GM12874 (cell line): ENCODE data around the gene PTPRT.

Experiments
- TF ChIP-seq, protein P1 (sequence below): IDR thresholded peaks from 2 replicates; pipeline ENCODE4 v1.5.1; 2011; ENCODE audit warnings: low read depth, mild to moderate bottlenecking, control low read depth, low read length, moderate library complexity; ENCODE audit not compliant: insufficient read depth

PTPRT gene

DNA sequence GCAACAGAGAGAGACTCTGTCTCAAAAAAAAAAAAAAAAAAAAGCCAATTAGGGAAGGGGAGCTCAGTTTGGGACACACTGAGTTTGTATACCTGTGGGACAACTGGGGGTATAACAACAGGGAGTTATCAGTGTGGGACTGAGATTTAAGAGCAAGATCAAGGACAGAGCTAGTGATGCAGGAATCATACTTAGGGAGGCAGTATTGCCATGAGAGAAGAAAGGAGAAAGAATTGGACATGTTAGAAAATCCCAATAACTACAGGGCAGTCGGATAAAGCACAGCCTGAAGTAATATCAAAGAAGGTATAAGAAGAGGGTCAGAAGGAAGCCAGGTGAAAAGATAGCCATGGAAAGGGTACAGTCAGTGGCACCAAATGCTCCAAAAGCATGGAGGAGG lies 121.2 kb downstream of the PTPRT start:
- TF ChIP-seq, protein P1, sequence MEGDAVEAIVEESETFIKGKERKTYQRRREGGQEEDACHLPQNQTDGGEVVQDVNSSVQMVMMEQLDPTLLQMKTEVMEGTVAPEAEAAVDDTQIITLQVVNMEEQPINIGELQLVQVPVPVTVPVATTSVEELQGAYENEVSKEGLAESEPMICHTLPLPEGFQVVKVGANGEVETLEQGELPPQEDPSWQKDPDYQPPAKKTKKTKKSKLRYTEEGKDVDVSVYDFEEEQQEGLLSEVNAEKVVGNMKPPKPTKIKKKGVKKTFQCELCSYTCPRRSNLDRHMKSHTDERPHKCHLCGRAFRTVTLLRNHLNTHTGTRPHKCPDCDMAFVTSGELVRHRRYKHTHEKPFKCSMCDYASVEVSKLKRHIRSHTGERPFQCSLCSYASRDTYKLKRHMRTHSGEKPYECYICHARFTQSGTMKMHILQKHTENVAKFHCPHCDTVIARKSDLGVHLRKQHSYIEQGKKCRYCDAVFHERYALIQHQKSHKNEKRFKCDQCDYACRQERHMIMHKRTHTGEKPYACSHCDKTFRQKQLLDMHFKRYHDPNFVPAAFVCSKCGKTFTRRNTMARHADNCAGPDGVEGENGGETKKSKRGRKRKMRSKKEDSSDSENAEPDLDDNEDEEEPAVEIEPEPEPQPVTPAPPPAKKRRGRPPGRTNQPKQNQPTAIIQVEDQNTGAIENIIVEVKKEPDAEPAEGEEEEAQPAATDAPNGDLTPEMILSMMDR = no peak

DNA sequence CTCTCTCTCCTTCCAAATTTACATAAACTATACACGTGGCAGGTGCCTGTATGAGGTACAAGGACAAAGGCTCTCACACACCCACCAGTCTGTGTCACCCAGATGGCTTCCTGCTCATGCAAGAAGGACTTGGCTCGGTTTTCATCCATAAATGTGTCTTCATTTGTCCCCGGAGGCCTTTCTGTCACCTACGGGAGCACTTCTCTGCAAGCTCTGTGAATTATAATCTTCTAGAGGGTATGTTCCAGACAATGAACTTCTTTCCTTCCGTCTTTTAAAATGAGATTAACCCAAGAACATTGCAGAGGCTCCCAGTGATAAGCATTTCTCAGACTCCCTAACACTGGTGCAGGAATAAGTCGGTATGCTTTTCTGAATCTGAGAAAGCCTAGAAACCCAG lies 123.6 kb downstream of the PTPRT start:
- TF ChIP-seq, protein P1 = no peak

DNA sequence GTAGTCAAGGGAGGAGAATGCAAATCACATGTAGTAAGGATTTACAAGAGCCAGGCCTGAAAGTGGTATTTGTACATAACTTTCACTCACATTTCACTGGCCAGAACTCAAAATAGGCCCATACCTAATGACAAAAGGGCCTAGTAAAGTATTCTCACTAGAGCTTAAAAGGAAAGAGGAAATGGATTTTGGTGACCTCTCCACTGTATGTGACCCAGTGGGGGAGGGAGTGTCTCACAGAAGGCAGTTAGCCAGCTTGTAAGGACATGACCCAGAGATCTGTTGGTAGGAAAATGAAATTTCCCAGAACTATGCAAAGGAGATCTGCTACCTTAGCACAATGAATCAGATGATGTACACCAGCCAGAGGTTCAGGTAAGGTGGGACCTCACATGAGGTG lies 124.4 kb downstream of the PTPRT start:
- TF ChIP-seq, protein P1 = no peak

DNA sequence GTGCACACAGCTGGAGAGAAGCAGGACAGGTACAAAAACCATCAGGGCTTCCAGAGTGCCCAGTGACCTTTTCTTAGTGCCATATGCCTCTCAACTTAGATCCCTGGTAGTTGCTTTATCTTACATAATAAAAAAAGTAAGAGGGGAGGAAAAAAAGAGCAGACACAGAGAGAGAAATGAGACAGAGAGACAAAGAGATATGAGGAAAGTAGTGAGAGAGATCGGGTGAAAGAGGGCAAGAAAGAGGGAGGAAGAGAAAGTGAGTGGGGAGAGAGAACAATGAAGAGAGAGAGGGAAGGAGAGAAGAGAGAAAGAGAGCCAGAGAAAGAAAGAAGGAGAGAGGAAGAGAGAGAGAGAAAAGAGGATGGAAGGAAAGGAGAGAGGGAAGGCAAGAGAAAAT lies 131.6 kb downstream of the PTPRT start:
- TF ChIP-seq, protein P1 = no peak

DNA sequence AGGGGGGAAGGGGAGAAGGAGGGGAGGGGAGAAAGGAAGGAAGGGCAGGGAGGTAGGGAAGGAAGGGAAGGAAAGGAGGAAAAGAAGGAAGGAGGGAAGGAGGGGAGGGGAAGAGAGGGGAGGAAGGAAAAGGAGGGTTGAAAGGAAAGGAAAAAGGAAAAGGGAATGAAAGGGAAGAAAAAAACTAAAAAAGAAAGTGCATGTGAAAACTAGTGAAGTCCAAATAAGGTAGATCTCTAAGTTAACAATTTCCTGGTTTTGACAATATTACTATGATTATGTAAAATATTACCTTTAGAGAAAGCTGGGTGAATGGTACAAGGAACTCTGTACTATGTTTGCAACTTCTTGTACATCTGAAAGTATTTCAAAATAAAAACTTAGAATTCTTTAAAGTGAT lies 132.4 kb downstream of the PTPRT start:
- TF ChIP-seq, protein P1 = no peak

DNA sequence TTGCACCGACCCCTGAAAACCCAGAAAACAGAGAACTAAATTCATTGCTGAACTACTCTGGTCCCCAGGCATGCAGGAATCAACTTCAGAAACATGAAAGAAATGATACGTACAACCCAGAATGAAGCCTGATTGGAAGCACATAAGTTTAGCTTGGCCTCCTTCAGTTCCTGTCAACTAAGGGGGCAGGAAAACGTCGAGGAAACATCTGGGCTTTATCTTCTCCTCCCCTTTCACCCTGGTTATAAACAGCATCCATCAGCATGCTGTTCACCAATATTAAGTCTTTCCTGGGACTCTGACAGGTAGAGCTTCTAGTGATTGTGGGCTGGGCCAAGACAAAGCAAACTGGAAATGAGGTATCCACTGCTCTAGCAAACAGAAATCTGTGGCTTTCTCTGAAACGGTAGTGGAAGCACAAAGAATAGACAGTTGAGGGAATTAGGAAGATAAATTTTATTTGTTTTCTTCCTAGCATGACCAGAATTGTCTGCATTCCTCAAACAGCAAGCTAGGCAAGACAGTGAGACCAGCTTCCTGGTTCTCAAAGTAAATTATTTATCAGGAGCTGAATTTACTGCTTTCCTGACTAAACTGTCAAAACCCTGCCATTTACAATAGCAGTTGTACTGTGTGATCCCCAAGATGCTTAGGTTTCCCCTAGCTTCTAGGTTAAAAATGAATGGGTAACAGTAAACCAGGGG lies 134.4 kb downstream of the PTPRT start:
- TF ChIP-seq, protein P1 = no peak

DNA sequence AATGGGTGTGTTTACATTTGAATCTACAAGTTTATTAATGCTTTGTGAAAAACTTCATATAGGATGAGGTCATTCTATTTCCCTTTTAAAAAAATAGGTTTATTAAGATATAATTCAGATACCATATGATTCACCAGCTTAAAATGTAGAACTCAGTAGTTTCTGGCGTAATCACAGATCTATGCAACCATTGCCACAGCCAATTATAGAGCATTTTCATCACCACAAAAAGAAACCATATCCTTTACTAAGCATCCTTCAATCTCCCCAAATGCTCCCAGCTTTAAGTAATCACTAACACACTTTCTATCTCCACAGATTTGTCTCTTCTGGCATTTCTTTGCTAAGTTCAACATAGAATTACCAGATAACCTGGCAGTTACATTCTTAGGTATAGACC lies 137.2 kb downstream of the PTPRT start:
- TF ChIP-seq, protein P1 = no peak

DNA sequence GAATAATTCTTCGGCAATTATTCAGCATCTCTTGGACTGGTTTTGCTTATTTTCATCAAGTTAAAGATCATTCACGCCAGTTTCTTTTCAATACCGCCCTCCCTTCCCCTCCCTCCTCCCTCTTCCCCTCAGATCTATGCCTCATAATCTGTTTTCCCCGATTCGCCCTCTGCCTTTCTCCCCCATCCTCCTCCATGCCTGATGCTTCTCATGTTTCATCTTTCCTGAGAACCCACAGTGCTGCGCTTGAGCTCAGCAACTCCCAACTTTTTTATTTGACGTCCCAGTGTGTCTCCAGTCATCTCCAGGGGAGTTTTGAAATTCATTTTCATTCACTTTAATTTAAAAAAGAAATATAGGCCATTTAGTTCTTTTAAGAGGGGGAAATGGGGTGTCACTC lies 142.7 kb downstream of the PTPRT start:
- TF ChIP-seq, protein P1 = no peak
